Glutamatergic neuron (in vitro differentiated cells): Measurements from ENCODE around the gene AP3D1. TPM values are rescaled to one million over a fixed set of nuclear protein-coding genes. Genes with fewer than 3 reads are reported as not detected.
"Not testable (repeated sequence)": the region's sequence is repeated elsewhere in the genome, so short reads cannot be mapped to it uniquely, and the experiment has no call there.

Experiments used
- DNase-seq: peaks from one replicate; pipeline ENCODE4 v3.0.0; 2022
- H3K27ac Mint-ChIP-seq: one replicate; pipeline ENCODE4 v1.8.0; 2020; ENCODE audit warnings: mild to moderate bottlenecking, mixed read lengths, inconsistent platforms; ENCODE audit not compliant: unreplicated experiment
- H3K27me3 Mint-ChIP-seq: one replicate; pipeline ENCODE4 v1.8.0; 2020; ENCODE audit warnings: mild to moderate bottlenecking, moderate library complexity, mixed read lengths, inconsistent platforms; ENCODE audit not compliant: unreplicated experiment
- H3K36me3 Mint-ChIP-seq: one replicate; pipeline ENCODE4 v1.8.0; 2020; ENCODE audit warnings: mild to moderate bottlenecking, mixed read lengths, inconsistent platforms; ENCODE audit not compliant: unreplicated experiment
- H3K4me1 Mint-ChIP-seq: one replicate; pipeline ENCODE4 v1.8.0; 2020; ENCODE audit warnings: mild to moderate bottlenecking, low read depth, mixed read lengths, inconsistent platforms; ENCODE audit not compliant: unreplicated experiment
- H3K4me3 Mint-ChIP-seq: one replicate; pipeline ENCODE4 v1.8.0; 2020; ENCODE audit warnings: mild to moderate bottlenecking, mixed read lengths, inconsistent platforms; ENCODE audit not compliant: unreplicated experiment
- H3K9me3 Mint-ChIP-seq: one replicate; pipeline ENCODE4 v1.8.0; 2020; ENCODE audit warnings: mild to moderate bottlenecking, moderate library complexity, mixed read lengths, inconsistent platforms; ENCODE audit not compliant: unreplicated experiment
- total RNA-seq: library from RNA; stranded (reverse); fragmentation: NEBNext Ultra II Directional; extraction: Animal tissue kit (Norgen Biotek cat#: 25700); gene quantifications from one replicate; pipeline ENCODE4 v1.2.1, GENCODE V29; 2021; ENCODE audit not compliant: unreplicated experiment
- TF ChIP-seq, protein P1 (sequence below): fragments of 200-600 bp; sonication (generic); IDR thresholded peaks from one replicate; pipeline ENCODE4 v1.5.0; 2021; ENCODE audit not compliant: partially characterized antibody, unreplicated experiment

The AP3D1 gene
- total RNA-seq, 1 donor from 2014 or later: 133 TPM

DNA sequence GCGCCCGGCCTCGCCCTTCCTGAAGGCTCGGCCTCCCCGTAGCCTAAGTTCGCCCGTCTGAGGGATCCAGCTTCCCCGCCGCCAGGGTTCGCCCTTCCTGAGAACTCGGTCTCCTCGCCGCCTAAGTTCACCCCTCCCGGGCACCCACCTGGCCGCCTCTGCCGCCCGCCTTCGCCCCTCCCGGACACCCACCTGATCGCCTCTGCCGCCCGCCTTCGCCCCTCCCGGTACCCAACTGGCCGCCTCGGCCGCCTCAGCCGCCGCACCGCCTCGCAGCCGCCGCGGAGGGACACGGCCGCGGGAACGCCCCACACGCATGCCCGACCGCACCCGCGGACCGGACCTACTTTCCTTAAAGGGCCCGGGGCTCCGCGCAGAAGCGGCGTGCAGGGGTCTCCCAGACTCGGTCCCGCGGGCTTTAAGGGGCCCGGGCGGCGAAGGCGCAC is 55.3 kb downstream of the AP3D1 start, which contains the start of gene MOB3A:
MOB3A (minus strand) TSS at position 293 of the 446 bp plus-strand sequence. CDS start 17,766 bp downstream, outside the sequence.
- H3K4me3 Mint-ChIP-seq: peak within 1 kb of the TSS; percentile 86
- H3K36me3 Mint-ChIP-seq: no peaks in the 10 kb centered on the region
- peak; percentile 89 for DNase-seq
- peak within 1 kb of the TSS; percentile 59 for H3K27ac Mint-ChIP-seq
- H3K27me3 Mint-ChIP-seq: peaks cover 3% of the 10 kb centered on the region
- peaks cover 7% of the 10 kb centered on the region for H3K9me3 Mint-ChIP-seq
- TF ChIP-seq, protein P1, sequence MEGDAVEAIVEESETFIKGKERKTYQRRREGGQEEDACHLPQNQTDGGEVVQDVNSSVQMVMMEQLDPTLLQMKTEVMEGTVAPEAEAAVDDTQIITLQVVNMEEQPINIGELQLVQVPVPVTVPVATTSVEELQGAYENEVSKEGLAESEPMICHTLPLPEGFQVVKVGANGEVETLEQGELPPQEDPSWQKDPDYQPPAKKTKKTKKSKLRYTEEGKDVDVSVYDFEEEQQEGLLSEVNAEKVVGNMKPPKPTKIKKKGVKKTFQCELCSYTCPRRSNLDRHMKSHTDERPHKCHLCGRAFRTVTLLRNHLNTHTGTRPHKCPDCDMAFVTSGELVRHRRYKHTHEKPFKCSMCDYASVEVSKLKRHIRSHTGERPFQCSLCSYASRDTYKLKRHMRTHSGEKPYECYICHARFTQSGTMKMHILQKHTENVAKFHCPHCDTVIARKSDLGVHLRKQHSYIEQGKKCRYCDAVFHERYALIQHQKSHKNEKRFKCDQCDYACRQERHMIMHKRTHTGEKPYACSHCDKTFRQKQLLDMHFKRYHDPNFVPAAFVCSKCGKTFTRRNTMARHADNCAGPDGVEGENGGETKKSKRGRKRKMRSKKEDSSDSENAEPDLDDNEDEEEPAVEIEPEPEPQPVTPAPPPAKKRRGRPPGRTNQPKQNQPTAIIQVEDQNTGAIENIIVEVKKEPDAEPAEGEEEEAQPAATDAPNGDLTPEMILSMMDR: peak; percentile 41
- peaks cover 6% of the 10 kb centered on the region for H3K4me1 Mint-ChIP-seq

DNA sequence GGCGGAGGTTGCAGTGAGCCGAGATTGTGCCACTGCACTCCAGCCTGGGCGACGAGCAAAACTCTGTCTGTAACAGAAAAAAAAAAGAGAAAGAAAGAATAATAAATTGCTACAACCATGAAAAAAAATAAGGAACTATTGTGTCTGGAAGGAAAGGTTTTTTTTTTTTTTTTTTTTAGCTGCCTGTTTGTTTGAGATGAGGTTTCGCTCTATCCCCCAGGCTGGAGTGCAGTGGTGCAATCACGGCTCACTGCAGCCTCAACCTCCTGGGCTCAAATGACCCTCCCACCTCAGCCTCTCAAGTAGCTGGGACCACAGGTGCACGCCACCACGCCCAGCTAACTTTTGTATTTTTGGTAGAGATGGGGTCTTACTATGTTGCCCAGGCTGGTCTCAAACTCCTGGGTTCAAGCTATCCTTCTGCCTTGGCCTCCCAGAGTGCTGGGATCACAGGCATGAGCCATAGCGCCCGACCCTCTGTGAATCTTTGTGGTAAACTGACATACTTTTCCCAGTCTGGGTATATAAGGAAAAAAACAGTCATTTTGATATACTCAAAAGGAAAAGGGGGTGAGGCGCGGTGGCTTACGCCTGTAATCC is 59.3 kb downstream of the AP3D1 start:
- H3K27me3 Mint-ChIP-seq, H3K4me3 Mint-ChIP-seq, H3K9me3 Mint-ChIP-seq, H3K36me3 Mint-ChIP-seq, DNase-seq, H3K27ac Mint-ChIP-seq: not testable (repeated sequence)
- H3K4me1 Mint-ChIP-seq: peaks cover 11% of the 10 kb centered on the region

DNA sequence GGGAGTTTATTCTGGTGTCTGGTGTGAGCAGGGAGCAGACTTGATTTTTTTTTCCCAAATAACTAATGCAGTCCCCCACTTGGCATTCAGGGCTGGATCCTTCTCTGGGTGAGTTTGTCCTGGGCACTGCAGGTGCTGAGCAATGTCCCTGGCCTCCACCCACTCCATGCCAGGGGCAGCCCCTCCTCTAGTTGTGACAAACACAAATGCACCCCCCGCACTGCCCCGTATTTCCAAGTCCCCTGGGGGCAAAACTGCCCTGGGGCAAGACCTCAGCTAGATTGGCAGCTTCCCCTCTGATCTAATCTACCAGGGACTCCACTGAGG is 61.7 kb downstream of the AP3D1 start:
- TF ChIP-seq, protein P1: no peak
- H3K4me3 Mint-ChIP-seq: no peak overlapping the region
- H3K27me3 Mint-ChIP-seq: peaks cover 3% of the 10 kb centered on the region
- H3K27ac Mint-ChIP-seq: no peak overlapping the region
- no peak for DNase-seq
- no peaks in the 10 kb centered on the region for H3K36me3 Mint-ChIP-seq
- peaks cover 11% of the 10 kb centered on the region for H3K4me1 Mint-ChIP-seq
- peaks cover 2% of the 10 kb centered on the region for H3K9me3 Mint-ChIP-seq

DNA sequence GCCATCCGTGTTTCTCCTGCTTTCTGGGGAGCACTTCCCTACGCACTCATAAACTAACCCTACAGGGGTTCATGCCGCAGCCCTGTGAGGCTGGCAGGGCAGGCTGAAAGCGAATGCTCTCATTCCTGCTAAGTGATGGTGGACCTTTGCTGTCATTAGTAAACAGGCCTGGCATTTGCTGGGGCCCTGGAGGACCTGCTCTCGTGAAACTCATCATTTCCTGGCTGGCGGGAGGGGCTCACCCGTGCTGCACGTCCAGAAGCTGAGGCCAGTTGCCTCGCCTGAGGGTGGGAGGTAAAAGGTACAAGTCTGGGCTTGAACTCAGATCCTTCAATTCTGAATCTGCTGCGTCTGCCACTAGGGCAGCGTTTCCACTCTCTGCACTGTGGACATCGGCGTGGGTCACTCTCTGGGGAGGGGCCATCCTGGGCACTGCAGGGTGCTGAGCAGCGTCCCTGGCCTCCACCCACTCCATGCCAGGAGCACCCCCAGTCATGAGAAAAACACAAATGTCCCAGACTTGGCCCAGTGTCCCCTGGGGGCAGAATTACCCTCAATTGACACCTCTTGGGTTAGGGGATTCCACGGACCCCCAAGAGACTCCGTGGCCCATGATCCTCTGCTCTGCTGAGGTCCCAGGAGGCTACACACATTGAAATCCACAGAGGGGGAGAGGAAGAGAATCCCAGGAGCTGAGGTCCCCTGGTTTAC is 62.2 kb downstream of the AP3D1 start:
- TF ChIP-seq, protein P1: no peak
- peaks cover 5% of the 10 kb centered on the region for H3K4me1 Mint-ChIP-seq
- H3K9me3 Mint-ChIP-seq: no peaks in the 10 kb centered on the region
- no peak overlapping the region for H3K27ac Mint-ChIP-seq
- H3K27me3 Mint-ChIP-seq: peaks cover 3% of the 10 kb centered on the region
- DNase-seq: no peak
- H3K36me3 Mint-ChIP-seq: no peaks in the 10 kb centered on the region
- peak overlapping the region; percentile 20 for H3K4me3 Mint-ChIP-seq

DNA sequence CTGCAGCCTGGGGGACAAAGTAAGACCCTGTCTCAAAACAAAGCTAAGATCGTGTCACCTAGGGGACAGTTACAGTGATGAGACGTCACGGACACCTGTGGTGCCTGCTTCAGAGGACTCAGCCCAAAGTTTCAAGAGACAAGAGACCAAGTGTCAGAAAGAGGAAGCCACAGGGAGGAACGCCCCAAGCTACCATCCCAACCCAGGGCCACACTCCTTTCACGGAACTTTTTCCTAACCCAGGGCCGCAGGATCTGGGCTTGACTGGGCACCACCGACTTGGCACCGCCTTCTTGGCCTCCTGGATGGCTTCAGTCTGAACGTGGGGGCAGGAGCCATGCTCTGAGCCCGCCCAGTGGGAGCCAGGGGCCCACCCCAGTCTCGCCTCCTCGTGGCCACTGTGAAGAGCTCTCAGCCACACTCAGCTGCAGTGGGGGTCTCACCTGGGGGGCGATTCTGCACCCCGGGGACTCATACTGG is 63.7 kb downstream of the AP3D1 start:
- Mint-ChIP-seq H3K9me3 (no peaks in the 10 kb centered on the region), H3K36me3 (no peaks in the 10 kb centered on the region), H3K27me3 (peaks cover 3% of the 10 kb centered on the region), H3K4me1 (peaks cover 5% of the 10 kb centered on the region), H3K27ac (no peak overlapping the region), H3K4me3 (no peak overlapping the region)
- no peak for DNase-seq
- TF ChIP-seq, protein P1: no peak

DNA sequence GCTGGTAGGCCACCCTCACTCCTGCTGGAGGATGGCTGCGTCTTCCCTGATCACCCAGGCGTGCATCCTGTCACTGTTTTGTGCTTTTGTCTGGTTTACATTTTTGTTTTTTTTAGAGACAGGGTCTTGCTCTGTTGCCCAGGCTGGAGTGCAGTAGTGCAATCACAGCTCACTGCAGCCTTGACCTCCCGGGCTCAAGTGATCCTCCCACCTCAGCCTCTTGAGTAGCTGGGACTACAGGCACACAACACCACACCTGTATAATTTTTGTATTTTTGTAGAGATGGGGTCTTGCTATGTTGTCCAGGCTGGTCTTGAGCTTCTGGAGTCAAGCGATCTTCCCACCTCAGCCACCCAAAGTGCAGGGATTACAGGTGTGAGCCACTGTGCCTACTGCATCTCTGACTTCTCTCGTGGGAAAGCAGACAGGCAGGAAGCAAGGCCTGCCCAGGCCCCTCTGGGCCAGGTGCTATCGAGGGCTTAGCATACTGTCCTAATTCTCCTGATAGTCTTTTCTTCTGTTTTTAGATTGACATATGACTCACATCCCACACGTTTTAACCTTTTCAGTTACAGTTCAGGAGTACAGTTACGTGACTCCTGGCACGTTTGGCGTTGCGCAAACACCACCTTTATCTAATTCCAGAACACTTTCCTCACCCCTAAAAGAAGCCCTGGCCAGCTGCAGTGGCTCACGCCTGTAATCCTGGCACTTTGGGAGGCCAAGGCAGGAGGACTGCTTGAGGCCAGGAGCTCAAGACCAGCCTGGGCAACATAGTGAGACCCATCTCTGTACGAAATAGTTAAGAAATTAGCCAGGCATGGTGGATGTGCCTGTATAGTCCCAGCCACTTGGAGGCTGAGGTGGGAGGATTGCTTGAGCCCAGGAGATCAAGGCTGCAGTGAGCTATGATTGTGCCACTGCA is 64.4 kb downstream of the AP3D1 start:
- not testable (repeated sequence) for H3K9me3 Mint-ChIP-seq, H3K4me3 Mint-ChIP-seq, DNase-seq, H3K4me1 Mint-ChIP-seq, H3K27me3 Mint-ChIP-seq, H3K36me3 Mint-ChIP-seq, H3K27ac Mint-ChIP-seq
